ENCODE results near the gene ENOX1.
"Not testable (repeated sequence)": the region's sequence is repeated elsewhere in the genome, so short reads cannot be mapped to it uniquely, and the experiment has no call there.

The ENOX1 gene

DNA sequence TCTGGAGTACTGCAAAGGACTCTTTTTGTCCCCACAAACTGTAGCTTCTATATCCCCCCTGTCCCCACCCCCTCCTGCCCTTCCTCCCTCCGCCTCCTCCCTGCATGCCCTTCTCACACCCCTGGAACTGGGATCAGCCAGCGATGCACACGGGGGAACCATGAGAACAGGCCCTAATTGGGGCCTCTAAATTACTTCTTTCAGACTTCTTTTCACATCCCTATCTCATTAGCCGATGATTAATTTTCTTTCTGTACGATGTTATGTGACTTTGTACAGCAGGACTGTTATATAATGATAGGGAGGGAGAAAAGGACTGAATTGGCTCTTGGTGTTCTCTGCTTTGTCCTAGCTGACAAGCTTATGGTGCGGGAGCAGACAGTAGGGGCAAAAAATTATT lies 415.9 kb downstream of the ENOX1 start:
- no peak for DNase-seq

DNA sequence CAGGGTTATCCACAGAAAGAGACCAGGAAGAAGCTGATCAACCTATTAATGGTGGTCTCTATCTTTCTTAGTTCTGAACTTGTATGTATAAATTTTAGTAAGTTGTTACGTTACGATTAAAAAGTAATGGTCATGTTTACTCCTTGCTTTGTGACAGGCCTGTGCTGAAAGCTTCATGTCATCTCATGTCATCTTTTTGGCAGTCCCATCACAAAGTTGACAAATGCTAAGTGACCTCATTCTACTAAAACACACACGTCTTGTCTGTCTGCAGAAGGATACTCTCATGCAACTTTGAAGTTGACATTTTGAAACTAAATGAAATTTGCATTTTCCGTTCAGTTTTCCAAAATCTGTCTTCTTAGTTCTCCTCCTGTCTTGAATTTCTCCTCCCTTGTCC lies 417.5 kb downstream of the ENOX1 start:
- DNase-seq, result no peak

DNA sequence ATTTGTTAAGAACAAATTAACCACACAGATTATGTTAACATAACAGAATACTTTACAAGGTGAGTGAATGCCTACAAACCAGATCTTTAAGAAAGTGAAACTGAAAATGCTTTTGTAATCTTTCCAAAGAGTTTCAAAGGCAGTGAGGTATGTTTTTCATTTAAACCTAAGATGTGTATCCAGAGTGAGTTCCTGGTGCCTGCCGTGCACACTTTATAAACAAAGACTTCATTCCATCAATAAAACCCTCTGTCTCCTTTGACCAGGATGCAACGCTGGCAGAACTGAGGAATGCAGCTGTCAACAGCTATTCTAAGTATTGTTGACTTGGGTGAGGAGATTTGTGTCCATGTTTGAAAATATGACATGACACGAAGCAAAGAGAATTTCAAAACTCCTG lies 418.8 kb downstream of the ENOX1 start:
- DNase-seq, result no peak

DNA sequence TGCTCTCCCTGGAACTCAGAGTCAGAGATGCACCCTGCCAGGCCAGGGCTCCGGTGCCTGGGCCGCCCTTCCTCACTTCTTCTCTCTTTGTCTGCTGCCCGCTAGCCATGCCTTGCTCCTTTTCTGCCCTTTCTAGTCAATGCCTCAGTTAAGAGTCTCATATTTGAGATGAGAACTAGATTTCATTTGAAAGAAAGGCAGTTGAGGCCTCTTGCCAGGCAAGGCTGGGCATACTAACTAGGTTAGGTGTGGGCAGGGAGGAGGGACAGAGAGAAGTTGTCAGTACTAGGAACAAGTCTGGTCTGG lies 421.8 kb downstream of the ENOX1 start:
- DNase-seq, result no peak

DNA sequence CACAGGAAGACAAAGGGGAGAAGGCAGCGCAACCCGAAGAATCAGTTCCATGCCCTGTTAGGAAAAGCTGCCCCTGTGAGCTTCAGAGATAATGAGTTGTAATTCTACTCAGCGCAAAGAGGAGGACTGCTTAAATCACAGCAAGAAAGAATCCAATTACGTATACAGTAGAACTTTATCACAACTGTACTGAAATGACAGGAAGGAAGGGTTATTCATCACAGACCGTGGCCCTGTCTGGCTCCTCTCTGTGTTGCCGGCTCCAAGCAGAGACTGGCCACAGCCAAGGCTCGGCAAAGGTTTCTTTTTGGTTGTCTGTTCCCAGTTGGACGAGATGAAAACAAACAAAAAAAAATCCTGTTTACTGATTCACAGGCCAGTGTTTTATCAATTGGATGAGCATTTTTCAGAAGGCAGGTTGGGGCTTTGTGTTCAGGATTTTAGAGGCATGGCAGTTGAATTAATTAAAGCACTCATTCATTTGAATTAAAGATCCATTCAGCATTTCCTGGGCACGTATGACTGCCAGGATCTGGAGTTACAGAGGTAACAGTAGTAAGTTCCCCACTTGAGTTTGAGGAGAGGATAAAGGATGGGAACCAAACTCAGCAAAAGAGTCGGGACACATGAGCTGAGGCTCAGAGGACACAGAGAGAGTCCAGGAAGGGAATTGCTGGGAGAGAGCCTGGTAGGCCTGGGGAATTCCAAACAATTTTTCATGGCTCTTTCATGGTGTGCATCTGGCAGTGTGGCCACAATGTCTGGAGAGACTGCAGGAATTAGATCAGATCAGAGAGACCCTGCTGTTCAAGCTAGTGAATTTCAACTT lies 422.3 kb downstream of the ENOX1 start:
- DNase-seq, result no peak

DNA sequence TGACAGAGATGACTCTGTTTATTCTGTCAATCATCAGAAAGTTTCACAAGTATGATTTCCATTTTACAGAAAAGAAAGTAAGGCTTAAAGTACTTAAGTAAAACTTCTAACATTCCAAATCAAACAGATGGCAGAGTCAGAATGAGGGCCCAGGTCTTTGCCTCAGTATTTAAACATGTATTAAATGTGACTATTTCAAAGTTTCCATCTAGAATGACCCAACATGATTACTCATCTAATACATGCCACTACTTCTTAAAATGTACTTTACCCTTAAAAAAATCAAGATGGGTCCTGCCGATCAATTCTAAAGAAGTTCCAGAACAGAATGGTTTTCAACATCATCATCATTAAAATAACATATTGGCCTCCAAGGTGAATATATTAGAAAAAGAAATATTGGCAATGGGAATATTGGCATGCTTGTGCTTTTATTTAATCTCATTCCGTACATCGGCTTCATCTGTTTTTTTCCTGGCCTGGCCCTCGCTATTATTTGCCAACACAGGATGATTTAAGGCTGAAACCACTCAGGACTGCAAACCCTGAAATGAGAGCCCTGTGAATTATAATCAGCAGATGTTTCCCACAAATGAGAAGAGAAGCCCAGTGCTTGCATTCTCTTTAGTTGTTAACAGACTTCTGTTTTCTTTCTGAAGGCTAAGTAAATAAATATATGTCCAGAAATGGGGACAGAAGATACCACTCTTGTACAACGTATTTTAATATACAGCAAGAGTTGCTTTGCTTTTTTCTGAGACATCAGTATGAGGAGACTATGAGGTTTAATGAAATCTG lies 423.4 kb downstream of the ENOX1 start:
- no peak for DNase-seq

DNA sequence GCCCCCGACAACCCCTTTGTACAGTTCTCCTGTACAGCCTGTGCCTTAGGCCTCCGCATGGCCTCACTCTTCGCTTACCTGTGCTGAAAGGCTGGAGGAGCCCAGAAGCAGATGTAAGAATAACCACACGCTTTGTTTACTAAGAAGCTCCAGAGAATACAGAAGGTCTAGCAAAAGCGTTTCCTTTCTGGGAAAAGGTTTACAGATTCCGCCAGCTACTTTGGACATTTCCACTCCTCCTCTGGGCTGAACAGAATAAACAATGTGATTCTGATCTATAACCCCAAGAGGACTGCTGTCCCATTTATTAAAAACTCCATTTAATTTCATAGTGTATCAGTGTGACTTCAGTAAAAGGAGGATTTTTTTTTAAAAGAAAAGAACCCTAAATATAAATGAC lies 424.2 kb downstream of the ENOX1 start:
- no peak for DNase-seq

DNA sequence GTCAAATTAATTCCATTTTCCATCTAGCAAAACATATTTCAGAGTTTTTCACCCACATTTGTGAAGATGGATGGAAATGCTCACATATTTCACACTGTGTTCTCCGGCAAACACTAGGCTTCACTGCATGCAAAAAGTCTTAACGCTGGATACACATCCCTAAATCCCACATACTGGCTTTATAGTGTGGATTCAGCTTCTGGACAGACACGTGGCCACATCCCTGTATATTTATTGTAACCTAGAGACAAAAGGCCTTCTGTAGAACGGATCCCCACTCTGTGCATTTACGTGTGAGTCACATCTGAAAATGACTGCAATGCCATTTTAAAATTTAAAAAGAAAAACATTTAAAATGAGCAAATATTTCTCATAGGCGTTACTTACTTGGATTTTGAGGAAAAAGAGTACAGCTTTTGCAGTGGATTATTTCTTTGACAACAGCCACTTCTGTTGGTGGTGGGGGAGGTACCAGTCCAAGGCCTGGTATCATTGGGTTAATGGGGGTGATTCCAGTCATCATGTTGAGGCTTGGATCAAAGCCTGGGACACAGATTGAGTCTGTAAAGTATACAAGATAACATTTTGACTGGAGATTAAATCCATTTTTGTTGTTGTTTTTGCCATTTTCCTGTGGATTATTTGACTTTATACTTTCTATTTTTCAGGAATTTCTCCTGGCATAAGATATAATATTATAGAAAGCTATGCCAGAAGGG lies 425.7 kb downstream of the ENOX1 start:
- no peak for DNase-seq

DNA sequence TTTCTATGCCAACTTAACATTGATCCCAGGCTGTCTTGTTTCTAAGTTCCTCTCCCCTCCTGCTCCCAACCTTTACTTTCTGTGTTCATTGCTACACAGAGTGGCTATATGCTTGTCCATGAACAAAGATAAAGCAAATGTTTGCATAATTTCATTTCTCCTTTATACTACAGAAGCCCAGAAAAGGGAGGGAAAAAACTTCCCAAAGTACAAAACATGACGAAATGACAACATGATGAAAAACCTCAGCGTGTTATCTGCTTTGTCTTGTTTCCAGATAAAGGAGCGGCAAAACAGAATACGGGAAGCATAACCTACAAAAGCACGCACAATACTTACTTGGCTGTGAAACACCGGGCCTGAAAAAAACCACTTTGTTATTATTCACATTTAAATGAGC lies 426.6 kb downstream of the ENOX1 start:
- no peak for DNase-seq

DNA sequence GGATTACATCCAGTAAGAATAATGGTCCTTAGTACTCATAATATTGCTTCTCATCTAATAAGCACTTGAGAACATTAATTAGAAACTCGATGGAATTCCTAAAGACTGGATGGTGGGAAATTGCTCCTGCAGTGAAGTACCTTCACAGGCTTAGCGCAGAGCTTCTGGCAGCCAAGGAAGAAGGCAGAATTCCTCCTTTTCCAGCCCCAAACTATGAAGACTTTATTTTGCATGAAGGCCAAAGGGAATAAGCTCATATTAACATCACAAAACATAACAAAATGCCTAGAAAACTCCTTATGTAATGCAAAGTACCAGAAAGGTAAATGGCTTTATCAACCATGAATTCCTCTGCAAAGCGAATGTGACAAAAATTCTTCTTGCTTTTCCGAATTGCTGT lies 427.2 kb downstream of the ENOX1 start:
- DNase-seq, result no peak

DNA sequence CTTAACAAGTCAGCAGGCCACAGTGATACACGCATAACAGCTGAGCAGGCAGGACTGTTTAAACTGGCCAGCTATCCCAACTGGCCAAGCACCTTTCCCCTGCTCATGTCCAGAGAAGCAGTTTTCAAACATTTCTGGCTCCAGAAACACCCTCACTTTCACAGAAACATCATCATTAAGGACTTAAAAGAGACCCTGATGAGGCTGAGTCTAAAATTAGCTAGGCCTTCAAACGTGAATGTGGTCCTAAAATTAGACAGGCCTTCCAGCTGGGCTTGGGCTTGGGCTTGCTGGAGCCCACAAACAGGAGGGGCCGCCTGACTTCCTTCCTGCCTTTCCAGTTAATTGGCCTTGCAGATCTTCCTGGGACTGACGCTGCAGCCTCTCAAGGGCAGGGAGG lies 429.2 kb downstream of the ENOX1 start:
- DNase-seq, result no peak

DNA sequence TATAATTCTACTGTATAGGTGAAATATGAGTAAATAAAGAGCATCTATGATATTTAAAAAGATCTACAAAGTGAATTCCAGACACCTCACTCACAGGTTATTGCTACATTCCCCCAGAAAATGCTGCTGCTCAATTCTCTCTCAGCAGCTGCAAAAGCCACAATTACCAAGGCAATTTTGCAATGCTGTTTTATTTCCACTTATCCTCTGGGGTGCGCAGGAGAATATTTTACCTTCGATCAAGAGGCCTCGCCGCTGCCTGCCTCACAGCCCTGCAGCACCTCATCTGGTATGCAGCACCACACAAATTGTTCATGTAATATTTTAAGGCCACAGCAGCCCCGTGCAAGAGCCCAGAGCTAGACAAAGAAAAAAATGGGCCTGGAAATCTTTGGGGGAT lies 430.2 kb downstream of the ENOX1 start:
- no peak for DNase-seq

DNA sequence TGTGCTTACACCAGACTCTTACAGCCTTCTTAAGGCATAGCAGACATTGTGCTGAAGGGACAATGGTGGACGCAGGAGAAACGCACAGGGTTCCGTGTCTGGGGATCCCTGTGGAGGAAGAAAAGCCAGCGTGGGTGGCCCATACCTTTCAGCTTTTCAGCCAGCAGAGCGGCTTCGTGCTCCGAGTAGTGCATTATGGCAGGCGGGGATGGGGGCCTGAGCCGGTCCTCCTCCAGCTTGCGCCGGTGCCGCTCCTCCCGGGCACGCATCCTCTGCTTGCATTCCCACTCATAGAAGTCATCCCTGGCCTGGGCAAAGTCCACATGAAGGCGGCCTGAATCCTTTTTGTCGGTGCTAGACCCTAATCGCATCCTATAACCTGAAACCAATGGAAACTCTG lies 431.0 kb downstream of the ENOX1 start:
- no peak for DNase-seq

DNA sequence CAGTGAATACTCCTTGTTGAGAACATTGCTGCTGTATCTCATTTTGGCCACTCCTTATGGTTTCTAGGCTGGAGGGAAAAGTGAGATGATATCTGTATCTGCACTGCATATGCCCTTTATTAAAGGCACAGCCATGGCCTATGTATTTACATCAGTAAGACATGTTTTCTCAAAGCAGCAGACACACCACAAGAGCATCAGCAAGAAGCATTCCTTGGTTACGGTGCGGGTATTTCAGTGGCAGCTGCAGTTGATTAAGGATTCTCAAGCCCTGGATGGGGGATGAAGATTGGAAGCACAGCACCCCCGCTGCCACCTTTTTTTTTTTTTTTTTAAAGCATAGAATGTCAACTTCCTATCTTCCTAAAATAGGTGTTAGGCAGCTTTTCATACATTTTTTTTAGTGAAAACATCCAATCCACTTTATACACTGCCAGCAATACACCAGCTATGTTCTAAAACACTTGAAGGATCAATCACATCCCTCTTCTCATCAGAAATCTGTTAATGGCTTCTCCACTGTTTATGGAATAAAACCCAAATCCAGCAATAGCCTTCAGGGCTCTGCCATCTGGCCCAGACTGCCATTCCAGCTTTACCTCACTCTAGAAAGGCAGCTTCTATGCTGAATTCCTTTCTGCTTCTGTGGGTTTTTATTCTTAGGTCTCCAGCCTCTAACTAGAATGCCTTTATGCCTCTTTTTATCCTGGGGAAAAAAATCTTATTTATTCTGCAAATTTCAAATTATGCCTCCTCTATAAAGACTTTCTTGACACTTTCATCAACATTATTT lies 432.4 kb downstream of the ENOX1 start:
- no peak for DNase-seq

DNA sequence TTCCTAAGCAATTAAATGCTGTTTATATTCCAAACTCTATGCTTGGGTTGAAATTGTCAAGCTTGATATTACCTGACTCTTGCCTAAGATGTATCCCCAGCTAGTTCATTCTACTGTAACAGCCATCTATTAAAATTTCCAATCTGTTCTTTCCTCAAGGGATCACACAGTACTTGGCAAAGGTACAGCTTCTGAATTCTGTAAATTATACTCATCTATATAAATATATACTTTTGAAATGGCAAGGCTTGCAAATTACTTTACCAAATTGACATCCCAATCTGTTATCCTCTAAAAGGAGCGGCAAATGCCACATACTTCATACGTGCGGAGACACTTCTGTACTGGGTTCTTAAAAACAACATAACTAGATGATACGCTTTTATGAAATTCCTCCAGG lies 433.1 kb downstream of the ENOX1 start:
- no peak for DNase-seq

DNA sequence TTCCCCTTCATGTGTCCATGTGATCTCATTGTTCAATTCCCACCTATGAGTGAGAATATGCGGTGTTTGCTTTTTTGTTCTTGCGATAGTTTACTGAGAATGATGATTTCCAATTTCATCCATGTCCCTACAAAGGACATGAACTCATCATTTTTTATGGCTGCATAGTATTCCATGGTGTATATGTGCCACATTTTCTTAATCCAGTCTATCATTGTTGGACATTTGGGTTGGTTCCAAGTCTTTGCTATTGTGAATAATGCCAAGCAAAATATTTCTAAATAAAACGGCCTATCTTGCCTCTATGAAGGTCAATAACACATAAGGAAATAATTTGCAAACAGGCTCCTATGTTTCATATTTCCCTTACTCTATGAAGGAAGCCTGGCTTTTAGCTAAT lies 435.2 kb downstream of the ENOX1 start:
- not testable (repeated sequence) for DNase-seq

DNA sequence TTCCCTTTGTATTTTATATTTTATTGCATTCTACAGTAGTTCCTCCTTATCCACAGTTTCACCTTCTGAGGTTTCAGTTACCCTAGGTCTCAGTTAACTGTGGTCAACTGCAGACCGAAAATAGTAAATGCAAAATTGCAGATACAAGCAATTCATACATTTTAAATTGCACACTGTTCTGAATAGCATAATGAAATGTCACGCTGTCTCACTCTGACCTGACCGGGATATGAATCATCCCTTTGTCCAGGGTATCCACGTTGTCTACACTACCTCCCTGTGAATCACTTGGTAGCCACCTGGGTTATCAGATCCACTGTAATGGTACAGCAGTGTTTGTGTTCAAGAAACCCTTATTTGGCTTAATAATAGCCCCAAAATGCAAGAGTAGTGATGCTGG lies 438.4 kb downstream of the ENOX1 start:
- no peak for DNase-seq

DNA sequence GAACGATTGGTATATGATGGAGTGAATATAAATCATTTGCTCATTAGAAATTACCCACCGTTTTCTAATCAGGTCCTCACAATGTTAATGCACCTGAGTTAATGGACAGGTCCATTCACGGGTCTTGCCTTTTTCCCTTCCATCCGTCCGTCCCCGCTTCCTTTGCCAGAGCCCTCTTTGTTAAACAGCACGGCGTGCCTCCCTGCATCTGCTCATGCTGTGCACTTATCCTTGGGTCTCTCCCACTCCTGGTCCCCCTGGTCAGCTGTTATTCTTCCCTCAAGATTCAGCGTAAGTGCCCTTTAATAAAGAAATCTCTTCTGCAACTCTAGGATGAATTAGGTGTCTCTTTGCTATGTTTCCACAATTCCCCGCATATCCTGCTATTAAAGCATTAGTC lies 438.9 kb downstream of the ENOX1 start:
- no peak for DNase-seq

DNA sequence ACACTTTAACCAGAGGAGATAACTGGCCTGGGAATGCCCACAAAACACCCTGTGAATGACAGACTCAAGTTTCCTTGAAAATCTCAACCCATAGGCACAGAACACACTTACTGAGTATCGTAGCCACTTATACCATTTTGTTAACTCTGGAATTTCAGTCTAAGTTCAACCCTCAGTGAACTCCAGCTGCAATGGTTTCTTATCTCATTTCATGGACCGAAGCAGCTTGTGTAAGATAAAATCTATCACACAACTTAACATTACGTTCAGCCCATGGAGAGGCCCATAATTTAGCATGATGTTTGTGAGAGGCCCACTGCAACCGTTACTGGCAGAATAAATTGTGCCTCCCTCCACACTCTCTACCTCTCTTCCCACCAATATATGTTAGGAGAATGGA lies 440.3 kb downstream of the ENOX1 start:
- DNase-seq, result no peak

DNA sequence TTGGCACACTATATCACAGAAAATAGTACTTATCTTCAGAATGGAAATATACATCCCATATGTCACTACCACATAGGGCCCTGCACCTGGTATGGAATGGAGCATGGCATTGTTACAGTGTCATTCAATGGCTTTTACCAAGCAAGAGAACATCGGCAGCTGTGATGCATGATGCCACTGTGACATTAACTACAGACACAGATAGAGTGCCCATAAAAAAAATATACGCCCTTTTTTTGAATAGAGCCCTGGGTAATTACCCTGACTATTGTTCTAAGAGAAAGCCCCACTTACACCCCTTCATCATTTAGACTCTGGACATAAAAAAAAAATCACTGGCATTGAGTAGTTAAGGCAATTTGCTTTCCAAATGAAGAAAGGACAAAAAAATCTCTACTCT lies 443.1 kb downstream of the ENOX1 start:
- DNase-seq, result no peak

DNA sequence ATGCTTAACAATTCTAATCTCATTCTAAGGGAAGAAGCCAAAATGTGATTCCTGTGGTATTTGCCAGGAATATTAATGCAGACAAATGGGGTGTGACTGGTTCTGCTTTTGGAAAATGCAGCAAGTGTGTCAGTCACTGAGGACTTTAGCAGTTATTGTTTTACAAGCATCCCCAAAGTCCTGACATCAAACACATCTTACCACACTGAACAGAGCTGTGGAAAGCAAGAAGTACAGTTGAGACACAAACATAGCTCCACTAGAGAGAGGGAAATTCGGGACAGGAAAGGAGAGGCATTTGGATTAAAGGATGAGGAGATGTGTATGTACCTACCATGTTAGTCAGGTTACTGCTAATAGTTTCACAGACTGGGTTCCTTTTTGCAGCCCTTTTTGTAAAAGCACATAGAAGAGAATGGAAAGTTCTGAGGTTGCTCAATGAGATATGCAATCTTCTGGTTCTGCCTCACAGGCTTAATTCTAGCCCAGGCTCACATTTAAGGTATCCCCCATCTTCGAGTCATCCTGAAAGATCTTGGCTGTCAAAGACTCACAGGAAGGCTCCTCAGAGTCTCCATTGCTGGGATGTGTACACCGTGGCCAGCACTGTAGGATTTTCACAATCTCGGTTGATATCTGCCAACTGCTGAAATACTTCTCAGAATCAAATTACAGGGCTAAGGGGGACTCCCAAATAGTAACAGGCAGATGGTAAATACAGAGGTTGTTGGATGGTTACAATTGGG lies 446.8 kb downstream of the ENOX1 start:
- no peak for DNase-seq

DNA sequence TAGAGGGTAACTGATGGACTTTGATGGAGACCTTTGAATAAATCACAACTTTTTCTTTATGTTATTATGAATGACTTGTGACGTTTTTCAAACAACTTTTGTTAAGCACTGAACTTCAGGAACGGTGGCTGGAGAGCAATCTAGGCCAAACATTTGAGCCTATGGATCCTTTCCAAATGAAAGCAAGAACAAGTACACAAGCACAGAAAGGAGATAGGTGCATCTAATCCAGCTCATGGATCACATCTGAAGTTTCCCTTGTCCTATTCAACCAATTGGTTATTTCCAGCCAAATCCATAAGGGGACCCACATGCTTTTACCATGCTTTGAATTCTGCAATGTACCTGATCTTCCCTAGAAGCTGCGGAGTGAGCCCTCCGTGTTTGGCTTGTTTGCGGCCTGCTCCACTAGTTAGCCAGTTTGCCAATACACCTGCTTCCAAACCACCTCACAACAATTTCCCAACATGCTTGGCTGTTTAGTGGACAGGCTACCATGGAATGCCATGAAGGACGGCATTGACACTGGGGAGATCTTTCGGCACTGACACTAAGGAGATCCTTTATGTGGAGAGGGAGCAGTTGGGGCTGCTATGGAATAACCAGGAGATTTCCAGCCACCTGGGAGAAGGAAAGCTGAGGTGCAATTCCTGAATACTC lies 447.5 kb downstream of the ENOX1 start:
- DNase-seq, result no peak
